Neuronal stem cell (in vitro differentiated cells): ENCODE data around the gene NEMP2.

Source experiments
- DNase-seq: peaks from one replicate; pipeline ENCODE4 v3.0.0-alpha.2; 2013; ENCODE audit warnings: low spot score
- H2AFZ ChIP-seq: one replicate; pipeline ENCODE4 v1.6.1; 2013; ENCODE audit warnings: mild to moderate bottlenecking, low read length, inconsistent platforms
- H2AK5ac ChIP-seq: 2 replicates; pipeline ENCODE4 v1.6.1; 2013; ENCODE audit warnings: low read depth, mild to moderate bottlenecking, inconsistent platforms, low read length, moderate library complexity, mixed read lengths
- H2BK120ac ChIP-seq: 2 replicates; pipeline ENCODE4 v1.6.1; 2013; ENCODE audit warnings: low read depth, mild to moderate bottlenecking, inconsistent platforms, low read length, moderate library complexity, mixed read lengths
- H2BK12ac ChIP-seq: one replicate; pipeline ENCODE4 v1.6.1; 2013; ENCODE audit warnings: low read length, inconsistent platforms
- H2BK15ac ChIP-seq: 2 replicates; pipeline ENCODE4 v1.6.1; 2013; ENCODE audit warnings: mild to moderate bottlenecking, low read length, inconsistent platforms, mixed read lengths
- H2BK5ac ChIP-seq: one replicate; pipeline ENCODE4 v1.6.1; 2013; ENCODE audit warnings: inconsistent platforms, mild to moderate bottlenecking, low read length, moderate library complexity
- H3K14ac ChIP-seq: one replicate; pipeline ENCODE4 v1.6.1; 2013; ENCODE audit warnings: low read length, inconsistent platforms
- H3K18ac ChIP-seq: 2 replicates; pipeline ENCODE4 v1.6.1; 2013; ENCODE audit warnings: low read length, inconsistent platforms
- H3K23ac ChIP-seq: 2 replicates; pipeline ENCODE4 v1.6.1; 2013; ENCODE audit warnings: low read depth, mild to moderate bottlenecking, mixed read lengths, low read length, inconsistent platforms; ENCODE audit not compliant: poor library complexity
- H3K27ac ChIP-seq: replicated peaks from 3 replicates; pipeline ENCODE4 v1.5.1; 2013; ENCODE audit warnings: low read length, inconsistent platforms
- H3K27me3 ChIP-seq, 3 experiments: 2 replicates each; pipeline ENCODE4 v1.6.1; 2013; ENCODE audit warnings: low read length in 3 of 3, mild to moderate bottlenecking in 2 of 3, inconsistent platforms in 1 of 3, low read depth in 1 of 3, mixed read lengths in 1 of 3, moderate library complexity in 1 of 3; ENCODE audit not compliant: control insufficient read depth in 3 of 3, insufficient read depth in 3 of 3
- H3K36me3 ChIP-seq, 2 donors: replicated peaks in 1 of 2; 2 replicates each; pipeline ENCODE4 v1.6.1; 2013; ENCODE audit warnings: low read length in 2 of 2; ENCODE audit not compliant: control insufficient read depth in 2 of 2, insufficient read depth in 2 of 2
- H3K4ac ChIP-seq: 2 replicates; pipeline ENCODE4 v1.6.1; 2013; ENCODE audit warnings: inconsistent platforms, mild to moderate bottlenecking, low read length, moderate library complexity
- H3K4me1 ChIP-seq, 2 donors: 1 replicate in 1 of 2; 2 replicates in 1 of 2; pipeline ENCODE4 v1.6.1; 2013; ENCODE audit warnings: low read length in 2 of 2, low read depth in 1 of 2; ENCODE audit not compliant: control insufficient read depth in 2 of 2, insufficient read depth in 1 of 2
- H3K4me2 ChIP-seq: one replicate; pipeline ENCODE4 v1.6.1; 2013; ENCODE audit warnings: mild to moderate bottlenecking, low read length, inconsistent platforms; ENCODE audit not compliant: insufficient read depth, poor library complexity, severe bottlenecking
- H3K4me3 ChIP-seq, 2 donors: 2 replicates each; pipeline ENCODE4 v1.5.1; 2013; ENCODE audit warnings: low read length in 2 of 2, mild to moderate bottlenecking in 2 of 2, inconsistent platforms in 1 of 2, moderate library complexity in 1 of 2
- H3K79me1 ChIP-seq: one replicate; pipeline ENCODE4 v1.6.1; 2013; ENCODE audit warnings: low read depth, mild to moderate bottlenecking, inconsistent platforms, low read length, moderate library complexity
- H3K9ac ChIP-seq: one replicate; pipeline ENCODE4 v1.6.1; 2013; ENCODE audit warnings: mild to moderate bottlenecking, low read depth, low read length, inconsistent platforms; ENCODE audit not compliant: poor library complexity
- H3K9me3 ChIP-seq, 2 donors: replicated peaks in 1 of 2; 2 replicates each; pipeline versions ENCODE3 to v1.6.1; 2013; ENCODE audit warnings: low read length in 2 of 2, mild to moderate bottlenecking in 2 of 2, inconsistent platforms in 1 of 2, low read depth in 1 of 2, mixed read lengths in 1 of 2, moderate library complexity in 1 of 2; ENCODE audit not compliant: control insufficient read depth in 2 of 2, insufficient read depth in 1 of 2
- H4K8ac ChIP-seq: one replicate; pipeline ENCODE4 v1.6.1; 2013; ENCODE audit warnings: low read depth, mild to moderate bottlenecking, inconsistent platforms, low read length, moderate library complexity
- H4K91ac ChIP-seq: one replicate; pipeline ENCODE4 v1.6.1; 2013; ENCODE audit warnings: low read length, low read depth, mild to moderate bottlenecking, inconsistent platforms; ENCODE audit not compliant: poor library complexity
- WGBS, 2 donors: extraction: QIAGEN DNeasy Blood & Tissue Kit; methylation state at CpG; one replicate each; pipeline ENCODE4 v1.1.7; 2013; ENCODE audit warnings: missing lambda C conversion rate in 2 of 2, mixed read lengths in 1 of 2; ENCODE audit not compliant: insufficient read length in 2 of 2, insufficient replicate concordance in 1 of 2; ENCODE audit errors: extremely low coverage in 2 of 2; 5-methylcytosine and 5-hydroxymethylcytosine counted together

Gene NEMP2

GRCh38 chr2:190506666-190507065 lies 27.9 kb downstream of the NEMP2 start:
- no peaks in the 10 kb centered on the region for H3K4me1 ChIP-seq
- no peaks in the 10 kb centered on the region for H3K27me3 ChIP-seq
- H3K4ac ChIP-seq = no peak overlapping the region
- no peak overlapping the region for H3K18ac ChIP-seq
- no peaks in the 10 kb centered on the region for H3K9me3 ChIP-seq
- no peak overlapping the region for H3K9ac ChIP-seq
- WGBS, 2 donors = no CpG with 5 or more reads among the region's 2 CpGs
- H3K14ac ChIP-seq = no peak overlapping the region
- no peak overlapping the region for H3K23ac ChIP-seq
- H4K8ac ChIP-seq = no peak overlapping the region
- H3K4me3 ChIP-seq = no peak overlapping the region
- H3K27ac ChIP-seq = no peak overlapping the region
- H2AFZ ChIP-seq = no peak overlapping the region
- no peak overlapping the region for H3K4me2 ChIP-seq
- no peak overlapping the region for H2BK5ac ChIP-seq
- H2BK120ac ChIP-seq = no peak overlapping the region
- DNase-seq = no peak
- H4K91ac ChIP-seq = no peak overlapping the region
- H2AK5ac ChIP-seq = no peak overlapping the region
- H2BK12ac ChIP-seq = no peak overlapping the region
- no peaks in the 10 kb centered on the region for H3K36me3 ChIP-seq
- no peaks in the 10 kb centered on the region for H3K79me1 ChIP-seq
- no peak overlapping the region for H2BK15ac ChIP-seq

DNA sequence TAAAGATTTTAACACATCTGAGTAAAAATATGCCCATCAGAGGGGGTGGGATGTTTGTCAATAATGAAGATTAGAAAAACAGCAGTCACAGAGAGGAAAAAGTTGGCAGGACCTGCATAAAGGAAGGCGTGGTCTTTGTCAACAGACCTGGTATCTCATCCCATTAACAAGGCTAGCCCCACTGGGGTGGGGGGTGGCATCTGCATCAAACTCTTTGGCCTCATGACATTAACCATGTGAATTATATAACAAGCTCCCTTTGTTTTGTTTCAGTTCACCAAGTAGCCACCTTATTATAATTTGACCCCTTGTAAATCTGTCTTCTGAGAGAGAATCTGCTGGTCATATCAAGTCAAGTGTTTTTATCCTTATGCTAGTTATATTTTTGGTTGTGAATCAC lies 28.8 kb downstream of the NEMP2 start:
- no peak overlapping the region for H3K4me2 ChIP-seq

GRCh38 chr2:190504912-190505311 lies 29.6 kb downstream of the NEMP2 start:
- Histone ChIP-seq H3K4me3 (no peak overlapping the region), H2AFZ (no peak overlapping the region), H2AK5ac (no peak overlapping the region), H4K8ac (no peak overlapping the region), H3K9me3 (no peaks in the 10 kb centered on the region), H2BK5ac (no peak overlapping the region), H3K9ac (no peak overlapping the region), H3K36me3 (no peaks in the 10 kb centered on the region), H3K14ac (no peak overlapping the region), H3K79me1 (no peaks in the 10 kb centered on the region), H2BK15ac (no peak overlapping the region), H2BK120ac (no peak overlapping the region), H3K4me2 (no peak overlapping the region), H3K18ac (no peak overlapping the region), H4K91ac (no peak overlapping the region), H3K4me1 (peaks cover 0 to 5% of the 10 kb centered on the region in 2 donors), H3K27ac (no peak overlapping the region), H3K23ac (no peak overlapping the region), H3K27me3 (no peaks in the 10 kb centered on the region), H2BK12ac (no peak overlapping the region), H3K4ac (no peak overlapping the region)
- DNase-seq = no peak
- WGBS, 2 donors = no CpG with 5 or more reads among the region's 3 CpGs

More for the DNA sequence above, 28.8 kb downstream of the NEMP2 start:
- Histone ChIP-seq H4K8ac (no peak overlapping the region), H3K27ac (no peak overlapping the region), H3K14ac (no peak overlapping the region), H2BK120ac (no peak overlapping the region), H3K27me3 (no peaks in the 10 kb centered on the region), H2AFZ (no peak overlapping the region), H2BK15ac (no peak overlapping the region), H3K4me3 (no peak overlapping the region), H3K4ac (no peak overlapping the region), H2BK5ac (no peak overlapping the region), H3K9ac (no peak overlapping the region), H2BK12ac (no peak overlapping the region), H3K4me1 (peaks cover 0 to 4% of the 10 kb centered on the region in 2 donors), H3K18ac (no peak overlapping the region), H4K91ac (no peak overlapping the region), H3K9me3 (no peaks in the 10 kb centered on the region), H3K79me1 (no peaks in the 10 kb centered on the region), H3K36me3 (no peaks in the 10 kb centered on the region), H3K23ac (no peak overlapping the region), H2AK5ac (no peak overlapping the region)
- no CpG with 5 or more reads among the region's 1 CpG for WGBS, 2 donors
- DNase-seq = no peak

DNA sequence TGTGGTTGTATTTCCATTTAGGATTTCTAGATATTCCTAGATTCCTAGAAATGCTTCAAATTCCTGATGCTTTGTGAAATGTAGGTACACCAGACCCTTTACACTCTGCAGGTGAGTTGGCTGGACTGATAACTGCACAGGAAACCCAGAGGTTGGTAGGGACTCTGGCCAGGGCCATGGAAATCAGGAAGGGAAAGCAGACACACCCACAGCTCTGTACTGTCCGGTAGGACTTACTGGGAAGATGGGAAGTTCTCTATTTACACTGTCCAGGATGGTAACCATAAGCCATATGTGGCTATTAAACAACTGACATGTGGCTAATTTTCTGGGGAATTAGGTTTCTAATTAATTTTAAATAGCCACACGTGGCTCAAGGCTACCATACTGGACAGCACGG lies 31.4 kb downstream of the NEMP2 start:
- no peaks in the 10 kb centered on the region for H3K36me3 ChIP-seq
- no peak overlapping the region for H3K4me3 ChIP-seq
- no peak overlapping the region for H2BK12ac ChIP-seq
- no peak overlapping the region for H4K91ac ChIP-seq
- H2BK15ac ChIP-seq = no peak overlapping the region
- H2AFZ ChIP-seq = no peak overlapping the region
- no peak overlapping the region for H2AK5ac ChIP-seq
- no peak overlapping the region for H3K14ac ChIP-seq
- no peak overlapping the region for H3K27ac ChIP-seq
- H4K8ac ChIP-seq = no peak overlapping the region
- no peak overlapping the region for H3K18ac ChIP-seq
- H3K9ac ChIP-seq = no peak overlapping the region
- no CpG with 5 or more reads among the region's 3 CpGs for WGBS, 2 donors
- DNase-seq = no peak
- H3K4me1 ChIP-seq = peaks cover 0 to 5% of the 10 kb centered on the region in 2 donors
- no peak overlapping the region for H2BK5ac ChIP-seq
- H2BK120ac ChIP-seq = no peak overlapping the region
- no peak overlapping the region for H3K23ac ChIP-seq
- H3K27me3 ChIP-seq = no peaks in the 10 kb centered on the region
- H3K4me2 ChIP-seq = no peak overlapping the region
- no peak overlapping the region for H3K4ac ChIP-seq
- H3K9me3 ChIP-seq = no peaks in the 10 kb centered on the region
- H3K79me1 ChIP-seq = no peaks in the 10 kb centered on the region
